OCI-LY7 (cell line): ENCODE measurements around the gene SDK2.

Source experiments
- CTCF ChIP-seq: fragments of 200-600 bp; sonication (generic); conservative IDR thresholded peaks from 2 replicates; pipeline ENCODE4 v1.5.1; 2014; ENCODE audit warnings: mild to moderate bottlenecking, antibody characterized with exemption, low read length, moderate library complexity, mixed read lengths
- EZH2phosphoT487 ChIP-seq: fragments of 200-600 bp; sonication (generic); IDR thresholded peaks from 2 replicates; pipeline ENCODE4 v1.6.1; 2018; ENCODE audit warnings: low read depth, borderline replicate concordance, mild to moderate bottlenecking, mixed run types, antibody characterized with exemption, low read length, moderate library complexity, mixed read lengths

- TF ChIP-seq CTCF: no peak
- no peak for TF ChIP-seq EZH2phosphoT487
These were observed 91.8 kb downstream of the SDK2 start for GRCh38 chr17:73552300-73553048.
